Mesendoderm (in vitro differentiated cells): Measurements from ENCODE around the gene CLIC1.
A peak's percentile ranks its signal among the peaks of the same experiment; 100 is the strongest.

Source experiments
- DNase-seq: peaks from one replicate; pipeline ENCODE4 v3.0.0; 2013
- H2AK5ac ChIP-seq: 2 replicates; pipeline ENCODE4 v1.6.1; 2013; ENCODE audit warnings: low read length, inconsistent platforms
- H2BK120ac ChIP-seq: 2 replicates; pipeline ENCODE4 v1.6.1; 2013; ENCODE audit warnings: low read depth, mild to moderate bottlenecking, low read length, moderate library complexity, mixed read lengths
- H2BK15ac ChIP-seq: replicated peaks from 2 replicates; pipeline ENCODE4 v1.6.1; 2013; ENCODE audit warnings: low read depth, mild to moderate bottlenecking, moderate library complexity
- H2BK5ac ChIP-seq: 2 replicates; pipeline ENCODE4 v1.6.1; 2013; ENCODE audit warnings: low read length, inconsistent platforms
- H3K18ac ChIP-seq: 2 replicates; pipeline ENCODE4 v1.6.1; 2013; ENCODE audit warnings: mild to moderate bottlenecking, low read length, mixed read lengths
- H3K23ac ChIP-seq: one replicate; pipeline ENCODE4 v1.6.1; 2013; ENCODE audit warnings: low read length
- H3K27ac ChIP-seq: 2 replicates; pipeline ENCODE4 v1.5.1; 2013; ENCODE audit warnings: low read depth, mild to moderate bottlenecking, inconsistent platforms, low read length, moderate library complexity
- H3K27me3 ChIP-seq: 2 replicates; pipeline ENCODE4 v1.6.1; 2013; ENCODE audit warnings: low read length, control low read depth, mild to moderate bottlenecking, inconsistent platforms; ENCODE audit not compliant: insufficient read depth, poor library complexity
- H3K36me3 ChIP-seq: 2 replicates; pipeline ENCODE4 v1.6.1; 2013; ENCODE audit warnings: low read length, inconsistent platforms; ENCODE audit not compliant: control insufficient read depth, insufficient read depth
- H3K4ac ChIP-seq: one replicate; pipeline ENCODE4 v1.6.1; 2013; ENCODE audit warnings: low read depth, mild to moderate bottlenecking, low read length, moderate library complexity
- H3K4me1 ChIP-seq: 2 replicates; pipeline ENCODE4 v1.6.1; 2013; ENCODE audit warnings: low read depth, low read length, inconsistent platforms; ENCODE audit not compliant: control insufficient read depth
- H3K4me2 ChIP-seq: 2 replicates; pipeline ENCODE4 v1.6.1; 2013; ENCODE audit warnings: low read length
- H3K4me3 ChIP-seq: 2 replicates; pipeline ENCODE4 v1.5.1; 2013; ENCODE audit warnings: mild to moderate bottlenecking, low read length
- H3K56ac ChIP-seq: one replicate; pipeline ENCODE4 v1.6.1; 2013; ENCODE audit warnings: low read length
- H3K79me1 ChIP-seq: 2 replicates; pipeline ENCODE4 v1.6.1; 2013; ENCODE audit warnings: low read length, inconsistent platforms
- H3K79me2 ChIP-seq: 2 replicates; pipeline ENCODE4 v1.6.1; 2013; ENCODE audit warnings: mild to moderate bottlenecking, low read length; ENCODE audit not compliant: control insufficient read depth, insufficient read depth
- H3K9ac ChIP-seq: 2 replicates; pipeline ENCODE4 v1.6.1; 2013; ENCODE audit warnings: low read length, inconsistent platforms
- H4K5ac ChIP-seq: one replicate; pipeline ENCODE4 v1.6.1; 2013; ENCODE audit warnings: low read length
- H4K8ac ChIP-seq: one replicate; pipeline ENCODE4 v1.6.1; 2013; ENCODE audit warnings: low read depth, mild to moderate bottlenecking, control low read depth, low read length, moderate library complexity
- WGBS: extraction: QIAGEN DNeasy Blood & Tissue Kit; methylation state at CpG from one replicate; pipeline ENCODE4 v1.1.7; 2013; ENCODE audit warnings: low lambda C conversion rate, missing lambda C conversion rate; ENCODE audit not compliant: insufficient coverage; ENCODE audit errors: extremely low coverage; 5-methylcytosine and 5-hydroxymethylcytosine counted together

CLIC1 gene

DNA sequence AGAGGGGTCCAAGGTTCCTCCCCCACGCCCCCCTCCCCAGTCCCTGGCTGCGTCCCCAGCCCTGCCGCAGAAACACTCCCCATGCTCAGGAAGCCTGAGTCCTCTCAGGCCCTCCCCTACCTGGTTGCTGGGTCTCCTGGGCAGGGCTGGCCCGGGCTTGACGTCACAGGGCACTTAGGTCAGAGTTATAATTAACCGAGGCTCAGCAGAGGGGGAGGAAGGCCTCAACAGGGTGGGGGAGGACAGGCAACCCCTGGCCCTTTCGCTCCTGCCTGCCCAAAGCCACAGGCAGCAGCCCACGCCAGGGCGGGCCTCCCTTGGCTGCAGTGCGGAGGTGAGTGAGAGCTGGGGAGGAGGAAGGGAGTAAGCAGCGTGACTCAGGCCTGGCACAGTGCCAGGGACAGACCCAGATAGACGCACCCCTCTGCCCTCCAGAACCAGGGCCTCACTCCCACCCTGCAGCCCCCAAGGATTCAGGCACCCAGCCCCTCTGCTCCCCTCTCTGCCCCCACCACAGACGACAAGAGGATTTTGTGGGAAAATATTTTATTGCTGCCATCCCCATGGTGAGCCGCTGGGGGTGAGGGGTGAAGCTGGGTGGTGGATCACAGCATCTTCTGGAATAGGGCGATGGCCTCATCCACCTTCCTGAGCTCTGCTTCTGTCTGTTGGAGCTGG, 40.8 kb upstream of the CLIC1 start, which contains the start of gene VWA7:
Gene VWA7, minus strand, starts transcription at position 340 of the 678 bp plus-strand sequence. CDS start 549 bp downstream, outside the sequence.
- no peak within 1 kb of the TSS for H2AK5ac ChIP-seq
- H3K18ac ChIP-seq = no peak within 1 kb of the TSS
- H2BK5ac ChIP-seq = no peak within 1 kb of the TSS
- H3K27me3 ChIP-seq = no peaks in the 10 kb centered on the region
- peak within 1 kb of the TSS; percentile 32 for H3K9ac ChIP-seq
- H3K4me1 ChIP-seq = no peaks in the 10 kb centered on the region
- no peaks in the 10 kb centered on the region for H3K79me2 ChIP-seq
- peaks cover 10% of the 10 kb centered on the region for H3K36me3 ChIP-seq
- no CpG with 5 or more reads among the region's 15 CpGs for WGBS
- no peak within 1 kb of the TSS for H3K27ac ChIP-seq
- no peak within 1 kb of the TSS for H4K5ac ChIP-seq
- no peak within 1 kb of the TSS for H2BK15ac ChIP-seq
- no peak within 1 kb of the TSS for H3K4me2 ChIP-seq
- peak within 1 kb of the TSS; percentile 60 for H3K56ac ChIP-seq
- no peak within 1 kb of the TSS for H3K23ac ChIP-seq
- H4K8ac ChIP-seq = no peak within 1 kb of the TSS
- no peak within 1 kb of the TSS for H2BK120ac ChIP-seq
- H3K79me1 ChIP-seq = no peaks in the 10 kb centered on the region
- no peak within 1 kb of the TSS for H3K4me3 ChIP-seq
- peak; percentile 60 for DNase-seq
- H3K4ac ChIP-seq = no peak within 1 kb of the TSS

DNA sequence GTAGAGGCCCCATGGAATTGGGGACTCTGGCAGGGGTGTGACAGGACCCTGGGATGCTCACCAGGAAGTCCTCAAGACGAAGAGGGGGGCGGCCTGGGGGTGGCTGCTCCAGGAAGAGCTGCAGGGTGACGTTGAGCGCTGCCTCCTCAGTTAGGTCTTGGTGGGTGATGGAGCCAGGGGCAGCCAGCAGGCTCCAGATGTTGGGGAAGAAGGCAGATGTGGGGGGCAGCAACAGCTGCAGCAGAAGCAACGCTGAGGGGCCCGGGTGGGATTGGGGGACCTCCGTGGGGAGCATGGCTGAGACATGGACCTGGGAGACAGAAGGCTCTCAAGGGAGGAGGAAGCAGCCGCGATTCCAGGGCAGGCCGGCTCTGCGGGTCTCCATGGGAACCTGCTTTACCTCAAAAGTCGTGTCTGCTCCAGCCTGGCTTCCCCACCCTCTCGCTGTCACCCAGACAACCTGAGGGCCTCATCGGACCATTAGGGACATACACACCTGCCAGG, 40.2 kb upstream of the CLIC1 start:
- no peak for DNase-seq
- H3K27ac ChIP-seq = no peak overlapping the region
- H3K9ac ChIP-seq = no peak overlapping the region
- no peak overlapping the region for H3K4me2 ChIP-seq
- no peaks in the 10 kb centered on the region for H3K79me2 ChIP-seq
- H3K56ac ChIP-seq = no peak overlapping the region
- H4K8ac ChIP-seq = no peak overlapping the region
- H3K36me3 ChIP-seq = peaks cover 6% of the 10 kb centered on the region
- H2BK120ac ChIP-seq = no peak overlapping the region
- H2BK5ac ChIP-seq = no peak overlapping the region
- H3K23ac ChIP-seq = no peak overlapping the region
- no peak overlapping the region for H3K4me3 ChIP-seq
- H3K18ac ChIP-seq = no peak overlapping the region
- H3K4me1 ChIP-seq = no peaks in the 10 kb centered on the region
- H2AK5ac ChIP-seq = no peak overlapping the region
- H3K79me1 ChIP-seq = no peaks in the 10 kb centered on the region
- H3K27me3 ChIP-seq = no peaks in the 10 kb centered on the region
- no peak overlapping the region for H4K5ac ChIP-seq
- no peak overlapping the region for H3K4ac ChIP-seq
- H2BK15ac ChIP-seq = no peak overlapping the region
- WGBS = no CpG with 5 or more reads among the region's 14 CpGs

GRCh38 chr6:31775633-31776484, 39.5 kb upstream of the CLIC1 start:
- no peak overlapping the region for H4K8ac ChIP-seq
- H3K4me1 ChIP-seq = no peaks in the 10 kb centered on the region
- no CpG with 5 or more reads among the region's 32 CpGs for WGBS
- no peak overlapping the region for H3K4me3 ChIP-seq
- no peak overlapping the region for H3K9ac ChIP-seq
- no peak for DNase-seq
- H3K4me2 ChIP-seq = no peak overlapping the region
- no peaks in the 10 kb centered on the region for H3K79me2 ChIP-seq
- H3K79me1 ChIP-seq = no peaks in the 10 kb centered on the region
- no peak overlapping the region for H2AK5ac ChIP-seq
- H3K27me3 ChIP-seq = no peaks in the 10 kb centered on the region
- no peak overlapping the region for H3K56ac ChIP-seq
- no peak overlapping the region for H4K5ac ChIP-seq
- H3K4ac ChIP-seq = no peak overlapping the region
- H3K18ac ChIP-seq = no peak overlapping the region
- H3K27ac ChIP-seq = no peak overlapping the region
- H2BK5ac ChIP-seq = no peak overlapping the region
- H3K23ac ChIP-seq = no peak overlapping the region
- H3K36me3 ChIP-seq = peaks cover 5% of the 10 kb centered on the region
- no peak overlapping the region for H2BK120ac ChIP-seq
- no peak overlapping the region for H2BK15ac ChIP-seq

- no peak overlapping the region for H3K9ac ChIP-seq
- H3K4me3 ChIP-seq = no peak overlapping the region
- DNase-seq = no peak
- H3K18ac ChIP-seq = no peak overlapping the region
- H2BK15ac ChIP-seq = no peak overlapping the region
- no peak overlapping the region for H2AK5ac ChIP-seq
- no peaks in the 10 kb centered on the region for H3K4me1 ChIP-seq
- no peak overlapping the region for H3K56ac ChIP-seq
- H3K4me2 ChIP-seq = no peak overlapping the region
- no peak overlapping the region for H2BK120ac ChIP-seq
- no peak overlapping the region for H4K8ac ChIP-seq
- no peak overlapping the region for H3K27ac ChIP-seq
- H3K36me3 ChIP-seq = peaks cover 4% of the 10 kb centered on the region
- no peak overlapping the region for H4K5ac ChIP-seq
- no peak overlapping the region for H3K23ac ChIP-seq
- no CpG with 5 or more reads among the region's 4 CpGs for WGBS
- H3K27me3 ChIP-seq = no peaks in the 10 kb centered on the region
- no peaks in the 10 kb centered on the region for H3K79me2 ChIP-seq
- H2BK5ac ChIP-seq = no peak overlapping the region
- no peak overlapping the region for H3K4ac ChIP-seq
- H3K79me1 ChIP-seq = no peaks in the 10 kb centered on the region
These were observed 38.9 kb upstream of the CLIC1 start for GRCh38 chr6:31775184-31775583.

DNA sequence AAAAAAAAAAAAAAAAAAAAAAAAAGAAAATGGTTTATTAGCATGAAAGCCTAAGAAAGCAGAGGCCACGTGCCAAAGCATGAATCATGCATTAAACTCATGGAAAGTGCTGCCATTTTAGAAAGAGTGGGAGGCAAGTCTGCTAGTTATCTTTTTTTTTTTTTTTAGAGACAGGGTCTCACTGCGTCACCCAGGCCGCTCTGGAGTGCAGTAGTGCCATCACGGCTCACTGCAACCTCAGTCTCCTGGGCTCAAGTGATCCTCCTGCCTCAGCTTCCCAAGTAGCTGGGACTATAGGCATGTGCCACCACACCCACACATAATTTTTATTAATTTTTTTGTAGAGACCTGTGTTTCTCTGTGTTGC, 35.6 kb upstream of the CLIC1 start:
- H3K4me3 ChIP-seq = no peak overlapping the region
- H3K9ac ChIP-seq = no peak overlapping the region
- no peaks in the 10 kb centered on the region for H3K36me3 ChIP-seq
- H3K56ac ChIP-seq = no peak overlapping the region
- H2BK15ac ChIP-seq = no peak overlapping the region
- no peaks in the 10 kb centered on the region for H3K79me1 ChIP-seq
- no peaks in the 10 kb centered on the region for H3K79me2 ChIP-seq
- no peak overlapping the region for H3K4ac ChIP-seq
- no peak overlapping the region for H4K5ac ChIP-seq
- H3K27me3 ChIP-seq = no peaks in the 10 kb centered on the region
- no peaks in the 10 kb centered on the region for H3K4me1 ChIP-seq
- H3K18ac ChIP-seq = no peak overlapping the region
- no CpG with 5 or more reads among the region's 4 CpGs for WGBS
- H2BK5ac ChIP-seq = no peak overlapping the region
- no peak overlapping the region for H3K27ac ChIP-seq
- H2BK120ac ChIP-seq = no peak overlapping the region
- H3K23ac ChIP-seq = no peak overlapping the region
- no peak overlapping the region for H2AK5ac ChIP-seq
- no peak overlapping the region for H4K8ac ChIP-seq
- H3K4me2 ChIP-seq = no peak overlapping the region
- DNase-seq = no peak
